Stimulated activated CD8-positive, alpha-beta memory T cell treated with anti-CD3 and anti-CD28 coated beads, Interleukin-7, amount 100 ng/mL, for 1 hour (primary cell): ENCODE data around the gene UTS2R.
"Not testable (repeated sequence)": the region's sequence is repeated elsewhere in the genome, so short reads cannot be mapped to it uniquely, and the experiment has no call there.

ENCODE experiments used
- DNase-seq, 2 donors: peaks; one replicate each; pipeline ENCODE4 v3.0.0-alpha.2; 2020; ENCODE audit warnings: low read depth in 2 of 2

Gene UTS2R

DNA sequence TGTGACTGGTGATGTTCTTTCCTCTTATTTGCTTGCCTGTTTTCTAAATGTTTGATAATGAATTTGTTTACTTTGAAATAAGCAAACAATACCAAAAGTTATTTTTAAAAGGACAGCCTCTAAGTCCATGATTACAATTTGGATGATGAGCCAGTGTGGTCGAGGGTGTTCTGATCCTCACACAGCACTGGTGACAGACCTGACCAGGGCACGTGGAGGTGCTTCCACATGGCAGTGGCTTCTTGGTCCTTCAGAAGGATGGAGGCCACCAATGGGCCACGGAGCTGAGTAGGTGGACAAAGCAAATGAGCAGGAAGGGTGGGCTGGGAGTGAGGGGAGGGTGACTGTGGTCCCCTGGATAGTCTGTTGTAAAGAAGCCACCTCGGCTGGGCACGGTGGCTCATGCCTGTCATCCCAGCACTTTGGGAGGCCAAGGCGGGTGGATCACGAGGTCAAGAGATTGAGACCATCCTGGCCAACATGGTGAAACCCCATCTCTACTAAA is 16.7 kb upstream of the UTS2R start:
- DNase-seq, result no peak

DNA sequence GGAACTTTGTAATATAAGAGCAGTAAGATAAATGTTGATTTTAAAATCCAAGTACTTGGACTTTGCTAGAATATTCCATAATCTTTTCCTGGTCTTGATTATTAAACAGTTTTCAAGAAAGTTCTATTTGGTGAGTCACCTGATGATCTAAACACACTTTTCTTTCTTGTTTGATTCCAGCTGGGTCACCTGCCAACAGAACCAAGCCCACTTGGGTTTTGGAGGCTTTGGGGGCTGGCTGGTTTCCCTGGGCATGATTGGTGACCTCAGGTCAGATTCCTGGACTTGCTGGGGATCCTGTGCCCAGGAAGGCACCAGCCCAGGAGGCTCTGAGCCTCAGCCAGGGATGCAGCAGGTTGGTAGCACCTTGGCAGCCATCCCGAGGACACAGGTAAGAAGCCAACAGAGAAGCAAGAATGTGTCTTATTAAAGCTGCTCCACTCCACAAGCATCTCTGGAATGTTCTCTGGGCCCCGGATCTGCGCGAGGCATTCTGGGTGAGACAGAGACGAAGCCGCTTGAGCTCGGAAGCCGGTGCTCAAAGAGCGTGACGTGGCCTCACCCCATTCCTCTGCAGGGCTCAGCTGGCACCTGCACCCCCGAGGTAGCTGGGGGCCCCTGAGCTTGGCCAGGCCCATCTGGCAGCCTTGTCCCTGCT is 15.7 kb upstream of the UTS2R start:
- DNase-seq, result no peak

GRCh38 chr17:82356845-82357355 is 14.7 kb upstream of the UTS2R start:
- DNase-seq, result no peak

DNA sequence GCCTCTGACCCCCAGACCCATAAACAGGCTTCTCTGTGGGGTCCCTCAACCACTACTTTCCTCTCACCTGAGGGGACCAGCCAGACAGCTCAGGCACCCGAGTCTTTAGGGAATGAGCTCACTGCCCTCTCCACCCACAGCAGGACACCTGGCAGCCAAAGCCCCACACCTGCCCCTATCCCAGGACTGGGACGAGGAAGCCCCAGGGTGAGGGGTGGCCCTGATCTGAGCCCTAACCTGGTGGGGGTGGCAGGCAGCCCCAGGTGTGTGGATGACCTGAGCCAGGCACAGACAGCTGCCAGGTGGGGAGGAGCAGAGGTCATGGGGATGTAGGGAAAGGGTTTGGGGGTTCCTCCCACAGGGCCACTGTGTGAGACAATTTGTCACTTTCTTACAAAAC is 14.2 kb upstream of the UTS2R start:
- DNase-seq, result no peak

GRCh38 chr17:82358465-82359350 is 12.9 kb upstream of the UTS2R start, which contains the start of gene TEX19:
Gene TEX19, plus strand, starts transcription at chr17:82359247. Its CDS starts 2,904 bp downstream, at chr17:82362151.
- DNase-seq, result no peak

DNA sequence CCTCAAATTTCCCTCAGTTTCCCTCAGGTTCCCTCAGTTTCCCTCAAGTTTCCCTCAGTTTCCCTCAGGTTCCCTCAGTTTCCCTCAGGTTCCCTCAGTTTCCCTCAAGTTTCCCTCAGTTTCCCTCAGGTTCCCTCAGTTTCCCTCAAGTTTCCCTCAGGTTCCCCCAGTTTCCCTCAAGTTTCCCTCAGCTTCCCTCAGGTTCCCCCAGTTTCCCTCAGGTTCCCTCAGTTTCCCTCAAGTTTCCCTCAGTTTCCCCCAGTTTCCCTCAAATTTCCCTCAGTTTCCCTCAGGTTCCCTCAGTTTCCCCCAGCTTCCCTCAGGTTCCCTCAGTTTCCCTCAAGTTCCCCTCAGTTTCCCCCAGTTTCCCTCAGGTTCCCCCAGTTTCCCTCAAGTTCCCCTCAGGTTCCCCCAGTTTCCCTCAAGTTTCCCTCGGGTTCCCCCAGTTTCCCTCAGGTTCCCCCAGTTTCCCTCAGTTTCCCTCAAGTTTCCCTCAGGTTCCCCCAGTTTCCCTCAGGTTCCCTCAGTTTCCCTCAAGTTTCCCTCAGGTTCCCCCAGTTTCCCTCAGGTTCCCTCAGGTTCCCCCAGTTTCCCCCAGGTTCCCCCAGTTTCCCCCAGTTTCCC is 12.0 kb upstream of the UTS2R start:
- not testable (repeated sequence) for DNase-seq

- DNase-seq, result no peak
These were observed 9.5 kb upstream of the UTS2R start for GRCh38 chr17:82361885-82362633.

- no peak for DNase-seq
These were observed 5.8 kb upstream of the UTS2R start for GRCh38 chr17:82365606-82366295.

- DNase-seq, result no peak
These were observed 4.8 kb upstream of the UTS2R start for GRCh38 chr17:82366749-82367148.

- DNase-seq, result no peak
These were observed 3.6 kb upstream of the UTS2R start for GRCh38 chr17:82367724-82368524.

DNA sequence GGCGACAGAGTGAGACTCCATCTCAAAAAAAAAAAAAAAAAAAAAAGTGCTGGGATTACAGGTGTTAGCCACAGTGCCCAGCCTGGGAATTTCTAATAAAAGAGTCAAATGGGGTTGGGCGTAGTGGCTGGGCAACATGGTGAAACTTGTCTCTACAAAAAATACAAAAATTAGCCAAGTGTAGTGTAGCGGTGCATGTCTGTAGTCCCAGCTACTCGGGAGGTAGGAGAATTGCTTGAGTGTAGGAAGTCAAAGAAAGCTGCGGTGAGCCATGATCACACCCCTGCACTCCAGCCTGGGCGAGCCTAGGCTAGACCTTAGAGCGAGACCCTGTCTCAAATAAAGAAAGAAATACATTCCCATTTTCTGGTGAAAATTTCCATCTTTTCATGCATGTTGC is 2.4 kb upstream of the UTS2R start:
- DNase-seq, result no peak

GRCh38 chr17:82370471-82371332 is 863 bp upstream of the UTS2R start:
- no peak for DNase-seq

GRCh38 chr17:82372249-82373071 is 895 bp downstream of the UTS2R start:
- DNase-seq, result no peak

DNA sequence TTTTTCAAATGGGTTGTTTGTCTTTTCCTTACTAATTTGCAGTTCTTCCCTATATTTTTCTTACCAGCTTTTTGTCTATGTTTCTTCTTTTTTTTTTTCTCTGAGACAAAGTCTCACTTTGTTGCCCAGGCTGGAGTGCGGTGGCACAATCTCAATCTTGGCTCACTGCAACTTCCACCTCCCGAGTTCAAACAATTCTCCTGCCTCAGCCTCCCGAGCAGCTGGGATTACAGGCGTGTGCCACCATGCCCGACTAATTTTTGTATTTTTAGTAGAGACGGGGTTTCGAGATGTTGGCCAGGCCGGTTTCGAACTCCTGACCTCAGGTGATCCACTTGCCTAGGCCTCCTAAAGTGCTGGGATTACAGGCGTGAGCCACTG is 1.5 kb downstream of the UTS2R start:
- DNase-seq, result not testable (repeated sequence)

GRCh38 chr17:82373731-82374625 is 2.4 kb downstream of the UTS2R start:
- no peak for DNase-seq

DNA sequence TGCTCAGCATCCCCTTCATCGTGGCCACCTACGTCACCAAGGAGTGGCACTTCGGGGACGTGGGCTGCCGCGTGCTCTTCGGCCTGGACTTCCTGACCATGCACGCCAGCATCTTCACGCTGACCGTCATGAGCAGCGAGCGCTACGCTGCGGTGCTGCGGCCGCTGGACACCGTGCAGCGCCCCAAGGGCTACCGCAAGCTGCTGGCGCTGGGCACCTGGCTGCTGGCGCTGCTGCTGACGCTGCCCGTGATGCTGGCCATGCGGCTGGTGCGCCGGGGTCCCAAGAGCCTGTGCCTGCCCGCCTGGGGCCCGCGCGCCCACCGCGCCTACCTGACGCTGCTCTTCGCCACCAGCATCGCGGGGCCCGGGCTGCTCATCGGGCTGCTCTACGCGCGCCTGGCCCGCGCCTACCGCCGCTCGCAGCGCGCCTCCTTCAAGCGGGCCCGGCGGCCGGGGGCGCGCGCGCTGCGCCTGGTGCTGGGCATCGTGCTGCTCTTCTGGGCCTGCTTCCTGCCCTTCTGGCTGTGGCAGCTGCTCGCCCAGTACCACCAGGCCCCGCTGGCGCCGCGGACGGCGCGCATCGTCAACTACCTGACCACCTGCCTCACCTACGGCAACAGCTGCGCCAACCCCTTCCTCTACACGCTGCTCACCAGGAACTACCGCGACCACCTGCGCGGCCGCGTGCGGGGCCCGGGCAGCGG is 3.2 kb downstream of the UTS2R start:
- DNase-seq, result no peak
